Type B pancreatic cell (in vitro differentiated cells): Measurements from ENCODE around the gene ZNF574. TPM values are rescaled to one million over a fixed set of nuclear protein-coding genes. Genes with fewer than 3 reads are reported as not detected.

Experiments
- DNase-seq: peaks from one replicate; pipeline ENCODE4 v3.0.0; 2021; ENCODE audit warnings: mixed read lengths; ENCODE audit not compliant: unreplicated experiment; ENCODE audit errors: extremely low spot score
- H3K27ac Mint-ChIP-seq: 2 replicates; pipeline ENCODE4 v1.8.0; 2021; ENCODE audit warnings: mild to moderate bottlenecking, mixed read lengths
- H3K27me3 Mint-ChIP-seq: 2 replicates; pipeline ENCODE4 v1.8.0; 2021; ENCODE audit warnings: mixed read lengths
- H3K36me3 Mint-ChIP-seq: 2 replicates; pipeline ENCODE4 v1.8.0; 2021; ENCODE audit warnings: mixed read lengths
- H3K4me1 Mint-ChIP-seq: one replicate; pipeline ENCODE4 v1.8.0; 2021; ENCODE audit warnings: mixed read lengths; ENCODE audit not compliant: unreplicated experiment
- H3K4me3 Mint-ChIP-seq: 2 replicates; pipeline ENCODE4 v1.8.0; 2021; ENCODE audit warnings: mild to moderate bottlenecking, mixed read lengths
- H3K9me3 Mint-ChIP-seq: 2 replicates; pipeline ENCODE4 v1.8.0; 2021; ENCODE audit warnings: mixed read lengths
- CTCF ChIP-seq: fragments of 200-600 bp; sonication (generic); conservative IDR thresholded peaks from 2 replicates; pipeline ENCODE4 v1.5.0; 2021; ENCODE audit warnings: antibody characterized with exemption, mild to moderate bottlenecking
- total RNA-seq: library from RNA; stranded (reverse); gene quantifications from 2 replicates; pipeline ENCODE4 v1.2.1, GENCODE V29; 2021; ENCODE audit warnings: low replicate concordance

ZNF574 gene
- total RNA-seq, 1 donor from 2014 or later: 20.1 TPM

- peaks cover 25% of the 10 kb centered on the region for H3K4me1 Mint-ChIP-seq
- H3K9me3 Mint-ChIP-seq: no peaks in the 10 kb centered on the region
- peak overlapping the region; percentile 87 for H3K27ac Mint-ChIP-seq
- TF ChIP-seq CTCF: no peak
- H3K36me3 Mint-ChIP-seq: peaks cover 20% of the 10 kb centered on the region
- peaks cover 9% of the 10 kb centered on the region for H3K27me3 Mint-ChIP-seq
- H3K4me3 Mint-ChIP-seq: peak overlapping the region; percentile 92
- no peak for DNase-seq
Observed at GRCh38 chr19:42076380-42076944, 496 bp downstream of the ZNF574 start.

DNA sequence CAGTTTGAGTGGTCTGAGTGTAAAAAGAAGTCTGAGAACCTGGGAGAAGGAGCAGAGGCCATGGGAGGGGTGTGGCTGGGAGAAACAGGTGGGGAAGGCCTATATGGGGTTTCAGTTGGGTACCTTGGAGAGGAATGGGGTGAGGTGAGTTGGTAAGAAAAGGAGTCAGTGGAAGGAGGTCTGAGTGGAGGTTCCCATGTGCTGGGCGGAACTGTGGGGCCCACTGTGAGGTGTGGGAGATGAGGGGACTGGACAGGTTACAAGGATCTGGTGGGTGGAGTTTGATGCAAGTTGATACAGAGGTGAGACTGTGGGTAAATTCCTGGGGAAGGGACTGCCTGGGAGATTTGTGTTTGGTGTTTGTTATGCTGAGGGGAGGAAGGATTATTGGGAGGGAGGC, 2.1 kb downstream of the ZNF574 start:
- no peak for DNase-seq
- H3K9me3 Mint-ChIP-seq: no peaks in the 10 kb centered on the region
- H3K4me1 Mint-ChIP-seq: peaks cover 25% of the 10 kb centered on the region
- H3K27me3 Mint-ChIP-seq: peaks cover under 1% of the 10 kb centered on the region
- TF ChIP-seq CTCF: no peak
- H3K27ac Mint-ChIP-seq: peak overlapping the region; percentile 87
- H3K4me3 Mint-ChIP-seq: peak overlapping the region; percentile 92
- H3K36me3 Mint-ChIP-seq: peaks cover 26% of the 10 kb centered on the region

- Mint-ChIP-seq H3K36me3 (peaks cover 26% of the 10 kb centered on the region), H3K9me3 (no peaks in the 10 kb centered on the region), H3K4me3 (peak overlapping the region; percentile 92), H3K27ac (peak overlapping the region; percentile 87), H3K4me1 (peaks cover 25% of the 10 kb centered on the region), H3K27me3 (no peaks in the 10 kb centered on the region)
- TF ChIP-seq CTCF: no peak
- DNase-seq: no peak
Observed at GRCh38 chr19:42078538-42079275, 2.7 kb downstream of the ZNF574 start.

GRCh38 chr19:42079276-42079669, 3.3 kb downstream of the ZNF574 start:
- Mint-ChIP-seq H3K27ac (no peak overlapping the region), H3K4me1 (peaks cover 25% of the 10 kb centered on the region)

More at GRCh38 chr19:42079276-42079669, 3.3 kb downstream of the ZNF574 start:
- TF ChIP-seq CTCF: no peak
- Mint-ChIP-seq H3K36me3 (peaks cover 30% of the 10 kb centered on the region), H3K9me3 (no peaks in the 10 kb centered on the region), H3K27me3 (no peaks in the 10 kb centered on the region), H3K4me3 (no peak overlapping the region)
- no peak for DNase-seq
